Glomerular visceral epithelial cell (primary cell): Measurements from ENCODE around the gene KIF2C.
"Not testable (repeated sequence)": the region's sequence is repeated elsewhere in the genome, so short reads cannot be mapped to it uniquely, and the experiment has no call there.

Experiments
- DNase-seq: peaks from one replicate; pipeline ENCODE4 v3.0.0-alpha.2; 2016; ENCODE audit errors: extremely low spot score

Gene KIF2C

GRCh38 chr1:44812822-44813543 is 73.3 kb downstream of the KIF2C start:
- DNase-seq: no peak

GRCh38 chr1:44815926-44816325 is 76.3 kb downstream of the KIF2C start:
- DNase-seq: not testable (repeated sequence)

GRCh38 chr1:44817307-44817706 is 77.7 kb downstream of the KIF2C start:
- DNase-seq: no peak
